Measurements from ENCODE around the gene PARD6G.
A peak's percentile ranks its signal among the peaks of the same experiment; 100 is the strongest.
"Not testable (repeated sequence)": the region's sequence is repeated elsewhere in the genome, so short reads cannot be mapped to it uniquely, and the experiment has no call there.

The PARD6G gene
- 0.35 to 7.3 (median 2.8) reads per million in 4 experiments for total RNA-seq

DNA sequence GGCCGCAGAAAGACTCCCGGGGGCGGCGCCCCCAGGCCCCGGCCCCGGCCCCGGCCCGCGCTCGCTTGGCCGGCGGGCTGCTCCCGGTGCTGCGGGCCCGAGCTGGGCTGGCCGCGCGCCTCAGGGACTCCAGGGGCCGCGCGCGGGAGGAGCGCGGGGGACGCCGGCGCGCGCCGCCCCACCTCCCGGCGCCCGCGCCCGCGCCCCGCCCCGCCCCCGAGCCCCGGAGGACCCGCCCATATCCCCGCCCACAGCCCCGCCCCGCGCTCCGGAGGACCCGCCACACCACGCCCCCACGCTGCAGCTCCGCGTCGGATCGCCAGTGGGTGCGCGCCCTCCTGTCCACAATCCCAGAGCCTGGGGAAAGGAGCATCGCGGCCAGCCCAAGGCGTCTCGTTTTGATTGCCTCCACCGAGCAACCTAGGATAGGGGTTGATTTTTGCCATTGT, at the start of gene PARD6G:
PARD6G (minus strand) TSS at position 122 of the 449 bp plus-strand sequence. CDS start 166 bp downstream, outside the sequence.
- peak; percentile 36 for DNase-seq

- DNase-seq, result not testable (repeated sequence)
These were observed 15.1 kb upstream of the PARD6G start for GRCh38 chr18:80262241-80263033.

GRCh38 chr18:80259610-80260009, 12.3 kb upstream of the PARD6G start:
- no peak for DNase-seq

- DNase-seq, result no peak
These were observed 11.3 kb upstream of the PARD6G start for GRCh38 chr18:80258640-80259039.

DNA sequence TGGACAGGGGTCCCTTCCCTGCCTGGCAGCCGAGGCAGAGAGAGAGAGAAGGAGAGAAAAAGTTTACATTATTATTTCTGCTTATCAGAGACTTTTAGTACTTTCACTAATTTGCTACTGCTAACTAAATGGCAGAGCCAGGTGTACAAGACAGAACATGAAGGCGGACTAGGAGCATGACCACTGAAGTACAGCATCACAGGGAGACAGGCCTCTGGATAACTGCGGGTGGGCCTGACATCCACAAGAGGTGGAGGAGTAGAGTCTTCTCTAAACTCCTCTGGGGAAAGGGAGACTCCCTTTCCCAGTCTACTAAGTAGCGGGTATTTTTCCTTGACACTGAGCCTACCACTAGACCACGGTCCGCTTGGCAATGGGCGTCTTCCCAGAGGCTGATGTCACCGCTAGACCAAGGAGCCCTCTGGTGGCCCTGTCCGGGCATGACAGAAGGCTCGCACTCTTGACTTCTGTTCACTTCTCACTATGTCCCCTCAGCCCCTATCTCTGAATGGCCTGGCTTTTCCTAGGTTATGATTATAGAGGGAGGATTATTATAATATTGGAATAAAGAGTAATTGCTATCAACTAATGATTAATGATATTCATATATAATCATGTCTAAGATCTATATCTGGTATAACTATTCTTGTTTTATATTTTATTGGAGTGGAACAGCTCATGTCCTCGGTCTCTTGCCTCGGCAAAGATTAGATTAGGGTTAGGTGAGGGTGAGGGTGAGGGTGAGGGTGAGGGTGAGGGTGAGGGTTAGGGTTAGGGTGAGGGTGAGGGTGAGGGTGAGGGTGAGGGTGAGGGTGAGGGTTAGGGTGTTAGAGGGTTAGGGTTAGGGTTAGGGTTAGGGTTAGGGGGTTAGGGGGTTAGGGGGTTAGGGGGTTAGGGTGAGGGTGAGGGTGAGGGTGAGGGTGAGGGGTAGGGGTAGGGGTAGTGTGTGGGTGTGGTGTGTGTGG, 10.5 kb upstream of the PARD6G start:
- DNase-seq, result not testable (repeated sequence)

DNA sequence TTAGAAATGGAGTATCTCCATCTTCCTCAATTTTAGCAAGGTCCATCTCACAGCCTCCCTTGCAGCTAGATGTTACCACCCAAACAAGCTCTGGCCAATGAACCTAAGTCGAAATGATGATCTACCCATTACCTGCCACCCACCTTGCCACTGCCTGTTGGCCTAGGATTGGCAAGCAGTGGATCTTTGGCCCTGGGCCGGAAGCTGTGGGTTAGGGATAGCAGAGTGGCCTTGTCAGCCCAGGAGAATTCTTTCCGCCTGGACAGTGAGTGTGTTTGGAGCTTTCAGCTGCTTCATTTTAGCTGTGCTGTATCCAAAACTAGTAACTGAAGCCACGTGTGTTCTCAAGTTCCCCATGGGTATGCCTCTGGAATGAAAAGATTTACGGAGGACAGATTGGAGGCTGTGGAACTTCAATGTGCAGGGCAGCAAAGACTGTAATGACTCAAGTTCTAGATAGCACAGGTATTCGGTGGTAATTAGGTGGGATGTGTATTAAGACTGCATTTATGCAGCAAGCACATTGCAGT, 7.7 kb upstream of the PARD6G start:
- DNase-seq, result no peak

- DNase-seq, result peak; percentile 19
These were observed 6.7 kb upstream of the PARD6G start for GRCh38 chr18:80253871-80254492.

DNA sequence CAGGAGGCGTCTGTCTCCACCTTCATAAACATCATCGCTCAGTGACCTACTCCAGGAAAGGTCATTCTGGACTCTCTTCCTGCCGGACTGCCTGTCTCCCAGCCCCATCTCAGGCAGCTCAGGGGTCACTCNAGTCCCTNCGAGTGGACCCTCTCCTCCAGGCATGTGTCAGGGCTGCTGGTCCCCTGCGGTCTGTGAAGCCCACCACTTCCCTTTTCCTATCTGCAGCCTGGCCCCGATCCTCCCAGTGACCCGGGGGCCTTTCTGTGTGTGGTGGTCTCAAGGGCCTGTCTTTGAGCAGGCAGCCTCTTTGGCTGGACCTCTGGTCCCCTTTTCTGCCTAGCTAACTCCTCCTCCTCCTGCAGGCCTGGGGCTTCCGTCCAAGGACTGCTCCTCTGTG, 5.9 kb upstream of the PARD6G start:
- DNase-seq, result no peak

GRCh38 chr18:80252136-80252535, 4.8 kb upstream of the PARD6G start:
- no peak for DNase-seq

GRCh38 chr18:80251700-80252099, 4.4 kb upstream of the PARD6G start:
- DNase-seq, result no peak

GRCh38 chr18:80250740-80251364, 3.5 kb upstream of the PARD6G start:
- no peak for DNase-seq

DNA sequence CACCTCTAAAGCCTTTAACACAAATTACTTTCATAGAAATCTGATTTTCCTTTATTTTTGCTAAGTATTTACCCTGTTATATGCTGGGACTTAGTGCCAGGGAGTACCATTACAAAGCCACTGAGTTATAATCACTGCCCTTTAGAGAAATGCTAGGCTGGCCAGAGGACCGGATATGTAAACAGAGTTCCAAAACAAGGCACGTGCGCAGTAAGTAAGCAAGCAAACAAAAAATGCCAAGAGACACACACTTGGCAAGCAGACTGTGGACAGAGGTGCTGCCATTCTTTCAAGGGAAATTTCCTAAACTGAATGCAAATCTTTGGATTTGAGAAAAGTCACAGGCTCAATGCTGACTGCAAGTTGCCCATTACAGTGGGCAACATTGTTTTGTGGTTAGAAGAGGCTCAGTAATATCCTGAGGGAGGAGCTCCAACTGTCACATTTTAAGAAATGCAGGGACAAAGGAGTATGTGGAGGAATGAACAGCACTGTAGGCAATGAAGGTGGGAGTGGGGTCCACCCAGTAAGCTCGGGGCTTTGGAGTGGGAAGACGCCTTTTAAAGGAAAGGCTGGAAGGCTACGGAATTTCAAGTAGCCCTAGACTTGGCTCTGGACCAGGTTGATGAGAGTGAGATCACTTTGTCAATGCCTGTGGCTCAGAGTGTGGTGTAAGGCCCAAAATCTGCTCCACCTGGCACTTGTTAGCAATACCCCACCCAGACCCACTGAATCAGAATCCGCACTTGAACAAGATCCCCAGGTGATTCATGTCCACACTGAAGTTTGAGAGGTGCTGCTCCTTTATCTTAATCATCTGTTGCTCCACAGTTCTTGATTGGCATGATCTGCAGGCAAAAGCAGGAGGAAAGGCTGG, 2.1 kb upstream of the PARD6G start:
- no peak for DNase-seq

DNA sequence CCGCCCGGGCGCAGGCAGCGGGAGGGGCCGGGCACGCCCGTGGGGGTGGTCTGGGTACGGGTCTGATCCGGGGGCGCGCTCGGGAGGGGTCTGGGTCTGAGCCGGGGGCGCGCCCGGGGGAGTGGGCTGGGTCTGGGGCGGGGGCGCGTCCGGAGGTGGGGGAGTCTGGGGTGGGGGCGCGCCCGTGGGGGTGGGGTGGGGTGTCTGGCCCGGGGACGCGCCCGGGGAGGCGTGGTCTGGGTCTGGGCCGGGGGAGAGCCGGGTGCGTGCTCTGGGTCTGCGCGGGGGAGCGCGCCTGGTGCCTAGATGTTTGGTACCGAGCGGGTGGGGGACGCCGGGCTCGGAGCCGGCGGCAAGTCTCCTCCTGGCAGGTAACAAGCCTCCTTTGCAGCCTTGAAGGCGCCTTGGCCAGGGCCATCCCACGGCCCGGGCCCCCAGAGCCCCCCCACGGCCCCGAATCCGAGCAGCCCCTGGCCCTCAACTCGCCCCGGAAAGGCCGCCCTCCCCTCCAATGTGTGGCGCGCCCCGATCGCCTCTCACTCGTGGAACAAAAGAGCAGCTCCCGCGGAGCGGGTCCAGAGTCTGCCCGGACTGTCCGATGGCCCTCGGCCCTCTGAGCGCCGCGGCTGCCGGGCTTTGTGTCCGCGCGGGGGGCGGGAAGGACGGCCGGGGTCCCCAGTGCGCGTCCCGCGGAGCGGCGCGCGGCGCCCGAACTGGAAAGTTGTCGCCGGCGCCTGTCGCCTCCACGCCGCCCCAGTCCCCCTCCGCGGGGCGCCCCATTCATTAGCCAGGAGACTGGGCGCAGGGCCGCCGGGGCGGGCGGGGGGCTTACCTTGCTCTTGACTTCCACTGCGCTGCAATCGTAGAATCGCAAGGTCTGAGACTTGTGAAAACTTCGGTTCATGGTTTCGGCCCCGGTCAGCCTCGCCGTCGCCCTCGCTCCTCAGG, 595 bp downstream of the PARD6G start:
- DNase-seq, result no peak

GRCh38 chr18:80245781-80246444, 1.4 kb downstream of the PARD6G start:
- DNase-seq, result no peak

DNA sequence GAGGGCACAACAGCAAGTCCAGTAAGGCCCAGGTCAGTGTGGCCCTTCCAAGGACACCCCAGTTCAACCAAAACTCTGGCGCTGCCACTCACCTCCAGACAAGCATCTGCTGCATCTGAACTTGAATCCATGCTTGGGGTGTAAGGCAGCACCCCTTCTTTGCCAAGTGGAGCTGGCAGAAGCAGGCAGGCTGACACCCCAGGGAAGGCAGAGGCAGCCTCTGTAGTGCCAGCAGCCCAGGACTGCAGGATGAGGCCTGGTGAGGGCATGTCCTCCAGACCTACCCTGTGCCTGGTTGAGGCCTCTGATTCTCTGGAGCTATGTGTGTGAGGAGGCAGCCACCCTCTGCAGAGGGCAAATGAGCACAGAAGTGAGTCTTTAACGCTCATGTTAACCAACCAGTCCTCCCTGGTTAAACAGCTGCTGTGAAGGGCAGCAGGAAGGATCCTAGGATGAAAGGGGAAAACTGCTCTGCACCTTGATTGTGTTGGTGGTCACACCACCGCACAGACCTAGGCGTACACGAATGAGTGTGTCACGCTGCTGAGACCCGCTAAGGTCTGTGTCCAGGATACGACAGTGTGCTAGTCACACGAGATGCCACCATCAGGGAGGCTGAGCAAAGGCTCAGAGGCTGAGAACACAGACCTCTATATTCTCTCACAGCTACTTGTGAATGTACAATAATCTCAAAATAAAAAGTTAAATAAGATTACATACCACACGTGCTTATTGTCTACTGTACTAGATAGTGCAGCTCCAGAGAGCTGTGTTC, 2.2 kb downstream of the PARD6G start:
- DNase-seq, result no peak

- DNase-seq, result no peak
These were observed 3.1 kb downstream of the PARD6G start for GRCh38 chr18:80244167-80244566.

DNA sequence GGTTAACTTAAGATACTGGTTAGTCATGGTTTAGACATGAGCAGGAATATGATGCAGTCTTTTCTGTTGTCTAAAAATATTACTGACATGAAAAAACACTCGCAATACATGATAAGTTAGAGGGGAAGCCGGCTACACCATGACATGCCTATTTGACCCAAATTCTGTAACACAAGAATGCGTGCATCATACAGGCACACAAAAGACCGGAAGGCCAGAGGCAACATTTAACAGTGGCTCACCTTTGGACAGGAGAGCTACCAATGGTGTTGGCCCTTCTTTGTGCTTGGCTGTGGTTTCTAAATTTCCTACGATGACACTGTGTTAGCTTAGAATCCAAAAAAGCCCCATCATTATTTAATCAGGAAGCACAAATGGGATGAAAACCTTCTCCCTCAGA, 4.1 kb downstream of the PARD6G start:
- DNase-seq, result no peak

GRCh38 chr18:80241919-80242777, 5.2 kb downstream of the PARD6G start:
- DNase-seq, result no peak

Data from effector CD8-positive, alpha-beta T cell (primary cell).